H1 (cell line): ENCODE data around the gene SEMA3G. TPM values are rescaled to one million over a fixed set of nuclear protein-coding genes. Genes with fewer than 3 reads are reported as not detected.

Source experiments
- CEBPB ChIP-seq: IDR thresholded peaks from 2 replicates; pipeline ENCODE4 v1.6.1; 2012; ENCODE audit warnings: low read depth, low read length
- CHD7 ChIP-seq: fragments of 300-600 bp; sonication (generic); IDR thresholded peaks from 2 replicates; pipeline ENCODE4 v1.7.1; 2012; ENCODE audit warnings: low read length, moderate library complexity, mild to moderate bottlenecking, inconsistent platforms; ENCODE audit not compliant: insufficient replicate concordance
- HDAC2 ChIP-seq, 2 experiments: fragments of 300-600 bp in 1 of 2; sonication (generic) in 1 of 2; IDR thresholded peaks; 2 replicates each; pipeline ENCODE4 v1.6.1; 2011 to 2012; ENCODE audit warnings: low read depth in 2 of 2, low read length in 2 of 2, mild to moderate bottlenecking in 2 of 2, moderate library complexity in 2 of 2, borderline replicate concordance in 1 of 2, inconsistent platforms in 1 of 2
- JUN ChIP-seq: IDR thresholded peaks from 2 replicates; pipeline ENCODE4 v1.6.1; 2011; ENCODE audit warnings: low read depth, mild to moderate bottlenecking, improper control_type of control experiment, low read length
- JUND ChIP-seq: IDR thresholded peaks from 2 replicates; pipeline ENCODE4 v1.6.1; 2011; ENCODE audit warnings: mild to moderate bottlenecking, improper control_type of control experiment, low read length
- KDM5A ChIP-seq: fragments of 200-600 bp; IDR thresholded peaks from 2 replicates; pipeline ENCODE4 v1.7.1; 2012; ENCODE audit warnings: mild to moderate bottlenecking, low read length, inconsistent platforms, mixed read lengths
- RAD21 ChIP-seq, 2 experiments: IDR thresholded peaks in 1 of 2; conservative IDR thresholded peaks in 1 of 2; 2 replicates each; pipeline ENCODE4 v1.6.1; 2011; ENCODE audit warnings: low read depth in 2 of 2, low read length in 2 of 2, improper control_type of control experiment in 1 of 2, inconsistent platforms in 1 of 2, mild to moderate bottlenecking in 1 of 2, moderate library complexity in 1 of 2
- RXRA ChIP-seq: IDR thresholded peaks from 2 replicates; pipeline ENCODE4 v1.6.1; 2011; ENCODE audit warnings: low read depth, mild to moderate bottlenecking, low read length, moderate library complexity; ENCODE audit not compliant: insufficient read depth
- SAP30 ChIP-seq: fragments of 300-600 bp; sonication (generic); IDR thresholded peaks from 2 replicates; pipeline ENCODE4 v1.7.1; 2012; ENCODE audit warnings: low read length, moderate library complexity, mild to moderate bottlenecking, inconsistent platforms; ENCODE audit not compliant: insufficient read depth, insufficient replicate concordance
- TAF1 ChIP-seq: IDR thresholded peaks from 2 replicates; pipeline ENCODE4 v1.6.1; 2011; ENCODE audit warnings: mild to moderate bottlenecking, low read depth, low read length
- TCF12 ChIP-seq: IDR thresholded peaks from 2 replicates; pipeline ENCODE4 v1.6.1; 2011; ENCODE audit warnings: low read depth, mild to moderate bottlenecking, low read length
- ZNF274 ChIP-seq: IDR thresholded peaks from 2 replicates; pipeline ENCODE4 v1.7.0; 2012; ENCODE audit warnings: low read length, borderline replicate concordance; ENCODE audit errors: extremely low read depth
- polyA plus RNA-seq, 7 experiments: library from polyadenylated mRNA; depleted of rRNA in 3 of 7; stranded (reverse) in 5 of 7; unstranded in 2 of 7; fragments of >200 nt in 5 of 7; fragments of 200-250 nt in 2 of 7; gene quantifications; 1 replicate in 5 of 7; 2 replicates in 1 of 7; 4 replicates in 1 of 7; pipeline versions ENCODE4 v1.2.1 to v1.2.3, GENCODE V29; 2011 to 2013; ENCODE audit warnings: missing spikeins in 2 of 7, mixed read lengths in 2 of 7
- total RNA-seq: library from RNA; stranded (reverse); fragmentation: NEBNext Ultra II Directional; extraction: Animal tissue kit (Norgen Biotek cat#: 25700); gene quantifications from 2 replicates; pipeline ENCODE4 v1.2.1, GENCODE V29; 2021

The SEMA3G gene
- total and polyA plus RNA-seq, 2 of the 8 experiments (the other 6 are each of a cell fraction or from before 2014, with no cell fraction given), result 0.95 to 1.5 TPM

- no peak for TF ChIP-seq CHD7
- TF ChIP-seq ZNF274, result no peak
- no peak for TF ChIP-seq RAD21 (IDR thresholded peaks at IDR 0.05 in 1 of 2, conservative IDR thresholded peaks at IDR 0.05 in 1 of 2; ENCODE audit: low read depth in 2 of 2, low read length in 2 of 2)
- no peak for TF ChIP-seq JUND
- no peak for TF ChIP-seq KDM5A
- TF ChIP-seq HDAC2 (IDR thresholded peaks at IDR 0.05; ENCODE audit: borderline replicate concordance in 1 of 2, low read depth in 2 of 2, low read length in 2 of 2), result no peak
- no peak for TF ChIP-seq TAF1
- no peak for TF ChIP-seq CEBPB
- TF ChIP-seq SAP30, result no peak
- TF ChIP-seq TCF12, result no peak
- no peak for TF ChIP-seq RXRA
- TF ChIP-seq JUN, result no peak
Measured at GRCh38 chr3:52456800-52457183, 11.9 kb upstream of the SEMA3G start (continued).
